Activated CD4-positive, CD25-positive, alpha-beta regulatory T cell treated with anti-CD3 and anti-CD28 coated beads, Interleukin-2, amount 50 U/mL, for 72 hours (primary cell): ENCODE data around the gene C17orf50.

ENCODE experiments used
- DNase-seq: peaks from one replicate; pipeline ENCODE4 v3.0.0; 2021

The C17orf50 gene

GRCh38 chr17:35757243-35757642, 3.4 kb upstream of the C17orf50 start:
- DNase-seq: no peak

GRCh38 chr17:35761601-35762000, 914 bp downstream of the C17orf50 start:
- no peak for DNase-seq

GRCh38 chr17:35763767-35764122, 3.1 kb downstream of the C17orf50 start:
- DNase-seq: no peak

GRCh38 chr17:35764123-35764991, 3.7 kb downstream of the C17orf50 start:
- peak; percentile 93 for DNase-seq

GRCh38 chr17:35765086-35765710, 4.5 kb downstream of the C17orf50 start:
- DNase-seq: no peak

- DNase-seq: no peak
Measured at GRCh38 chr17:35765756-35766488, 5.2 kb downstream of the C17orf50 start.

GRCh38 chr17:35766489-35766877, 5.8 kb downstream of the C17orf50 start:
- DNase-seq: no peak

- no peak for DNase-seq
Measured at GRCh38 chr17:35766903-35767510, 6.3 kb downstream of the C17orf50 start.

GRCh38 chr17:35768797-35769196, 8.1 kb downstream of the C17orf50 start:
- no peak for DNase-seq

GRCh38 chr17:35769895-35770486, 9.3 kb downstream of the C17orf50 start:
- no peak for DNase-seq

- DNase-seq: no peak
Measured at GRCh38 chr17:35773129-35773528, 12.4 kb downstream of the C17orf50 start.

GRCh38 chr17:35773679-35774425, 13.2 kb downstream of the C17orf50 start:
- DNase-seq: no peak

- DNase-seq: no peak
Measured at GRCh38 chr17:35774499-35774898, 13.8 kb downstream of the C17orf50 start.

GRCh38 chr17:35775039-35775438, 14.4 kb downstream of the C17orf50 start:
- no peak for DNase-seq

GRCh38 chr17:35775583-35775982, 14.9 kb downstream of the C17orf50 start:
- no peak for DNase-seq

- DNase-seq: no peak
Measured at GRCh38 chr17:35778641-35779196, 18.0 kb downstream of the C17orf50 start.

GRCh38 chr17:35780950-35781349, 20.3 kb downstream of the C17orf50 start:
- DNase-seq: no peak

GRCh38 chr17:35784895-35785294, 24.2 kb downstream of the C17orf50 start:
- DNase-seq: no peak

- no peak for DNase-seq
Measured at GRCh38 chr17:35786941-35787432, 26.3 kb downstream of the C17orf50 start.

- DNase-seq: no peak
Measured at GRCh38 chr17:35788477-35789368, 28.0 kb downstream of the C17orf50 start.

- DNase-seq: no peak
Measured at GRCh38 chr17:35790841-35791240, 30.2 kb downstream of the C17orf50 start.
